Esophagus muscularis mucosa (tissue), 3 donors: ENCODE measurements around the gene TP73.

ENCODE experiments used
- POLR2A ChIP-seq: fragments of 450-650 bp; IDR thresholded peaks from one replicate; pipeline ENCODE4 v1.6.1; 2017; ENCODE audit warnings: antibody characterized with exemption, moderate library complexity, mild to moderate bottlenecking, low read depth
- TF ChIP-seq, protein P1 (sequence below), 3 experiments: fragments of 200-600 bp in 2 of 3; fragments of 450-650 bp in 1 of 3; sonication (generic) in 2 of 3; IDR thresholded peaks; one replicate each; pipeline ENCODE4 v1.5.1; 2017 to 2019; ENCODE audit warnings: antibody characterized with exemption in 3 of 3, mild to moderate bottlenecking in 2 of 3, moderate library complexity in 1 of 3

DNA sequence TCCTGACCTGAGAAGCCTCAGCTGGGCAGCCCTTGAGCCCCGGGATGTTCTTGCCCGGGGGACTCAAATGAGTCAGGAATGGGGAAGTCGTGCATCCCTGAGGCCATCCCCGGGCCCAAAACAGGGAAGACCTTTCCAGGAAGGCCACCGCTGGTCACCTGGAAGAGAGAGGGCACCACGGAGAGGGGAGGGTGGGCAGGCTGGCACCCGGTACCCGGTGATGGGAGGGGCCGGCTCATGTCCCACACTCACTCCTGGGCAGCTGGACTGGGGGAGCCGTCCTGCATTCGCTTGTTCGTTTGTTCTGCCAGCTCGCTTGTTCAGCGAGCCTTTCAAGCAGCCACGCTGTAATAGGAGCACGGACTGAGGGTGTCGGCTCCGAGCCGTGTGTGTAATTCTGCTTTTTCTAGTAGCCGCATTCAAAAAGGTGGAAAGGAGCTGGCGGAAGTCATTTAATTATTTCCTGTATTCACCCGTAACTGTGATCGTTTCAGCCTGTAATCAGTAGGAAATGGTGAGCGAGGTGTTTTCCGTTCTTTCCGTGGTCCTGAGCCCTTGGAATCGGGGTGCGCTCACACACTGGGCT, 51.6 kb downstream of the TP73 start:
- TF ChIP-seq, protein P1, sequence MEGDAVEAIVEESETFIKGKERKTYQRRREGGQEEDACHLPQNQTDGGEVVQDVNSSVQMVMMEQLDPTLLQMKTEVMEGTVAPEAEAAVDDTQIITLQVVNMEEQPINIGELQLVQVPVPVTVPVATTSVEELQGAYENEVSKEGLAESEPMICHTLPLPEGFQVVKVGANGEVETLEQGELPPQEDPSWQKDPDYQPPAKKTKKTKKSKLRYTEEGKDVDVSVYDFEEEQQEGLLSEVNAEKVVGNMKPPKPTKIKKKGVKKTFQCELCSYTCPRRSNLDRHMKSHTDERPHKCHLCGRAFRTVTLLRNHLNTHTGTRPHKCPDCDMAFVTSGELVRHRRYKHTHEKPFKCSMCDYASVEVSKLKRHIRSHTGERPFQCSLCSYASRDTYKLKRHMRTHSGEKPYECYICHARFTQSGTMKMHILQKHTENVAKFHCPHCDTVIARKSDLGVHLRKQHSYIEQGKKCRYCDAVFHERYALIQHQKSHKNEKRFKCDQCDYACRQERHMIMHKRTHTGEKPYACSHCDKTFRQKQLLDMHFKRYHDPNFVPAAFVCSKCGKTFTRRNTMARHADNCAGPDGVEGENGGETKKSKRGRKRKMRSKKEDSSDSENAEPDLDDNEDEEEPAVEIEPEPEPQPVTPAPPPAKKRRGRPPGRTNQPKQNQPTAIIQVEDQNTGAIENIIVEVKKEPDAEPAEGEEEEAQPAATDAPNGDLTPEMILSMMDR (IDR thresholded peaks at IDR 0.05) = no peak
- no peak for TF ChIP-seq POLR2A
